HepG2 (cell line): Measurements from ENCODE around the gene MICALL2. TPM values are rescaled to one million over a fixed set of nuclear protein-coding genes. Genes with fewer than 3 reads are reported as not detected.
A peak's percentile ranks its signal among the peaks of the same experiment; 100 is the strongest.

Source experiments
- ATAC-seq: fragments of 200-7000 bp; cut with Tn5 transposase; 3 replicates; pipeline ENCODE4 v1.9.1; 2020; ENCODE audit warnings: mild to moderate bottlenecking, moderate library complexity
- BruUV-seq: library from RNA; stranded (reverse); fragments of 400-500 nt; replicated peaks from 2 replicates; lab custom pipeline; 2021; lab: Mats Ljungman, UMichigan
- CTCF ChIA-PET: fragments of 300-600 bp; formaldehyde crosslinking; extraction: SDS; loops from one replicate; lab custom pipeline; 2021; ENCODE audit warnings: low total read pairs, inconsistent platforms, low intra/inter-chr PET ratio; lab: Yijun Ruan, JAX
- POLR2A ChIA-PET: fragments of 350-600 bp; sonication (Branson Sonifier 250); formaldehyde crosslinking; loops from one replicate; lab custom pipeline; 2020; ENCODE audit warnings: antibody characterized with exemption, inconsistent platforms; lab: Yijun Ruan, JAX
- DNase-seq: peaks from one replicate; pipeline ENCODE4 v3.0.0-alpha.2; 2015; ENCODE audit warnings: low spot score
- FAIRE-seq: peaks from 3 replicates; lab custom pipeline; 2011; peaks lifted over from hg19 to GRCh38; lab: Jason Lieb, UNC
- H2AFZ ChIP-seq: one replicate; pipeline ENCODE4 v1.6.1; 2011; ENCODE audit warnings: low read length, inconsistent platforms
- H3K27ac ChIP-seq: fragments of 300-600 bp; 3 replicates; pipeline ENCODE4 v1.8.0; 2011; ENCODE audit warnings: mixed run types, mild to moderate bottlenecking, mixed read lengths, low read length, inconsistent platforms; ENCODE audit not compliant: insufficient read depth; ENCODE audit errors: extremely low read length
- H3K27me3 ChIP-seq, 2 experiments: fragments of 200-600 bp in 1 of 2; 2 replicates in 1 of 2; 3 replicates in 1 of 2; pipeline versions ENCODE4 v1.6.0 to v1.8.0; 2011; ENCODE audit warnings: low read length in 2 of 2, mild to moderate bottlenecking in 2 of 2, moderate library complexity in 2 of 2, inconsistent platforms in 1 of 2; ENCODE audit not compliant: insufficient read depth in 2 of 2, control insufficient read depth in 1 of 2
- H3K36me3 ChIP-seq, 2 experiments: fragments of 200-600 bp in 1 of 2; replicated peaks in 1 of 2; 2 replicates in 1 of 2; 3 replicates in 1 of 2; pipeline versions ENCODE4 v1.5.1 to v1.8.0; 2011; ENCODE audit warnings: low read length in 2 of 2, inconsistent platforms in 1 of 2; ENCODE audit not compliant: insufficient read depth in 2 of 2, control insufficient read depth in 1 of 2
- H3K4me1 ChIP-seq: 2 replicates; pipeline ENCODE4 v1.5.1; 2012; ENCODE audit warnings: low read length, inconsistent platforms; ENCODE audit not compliant: insufficient read depth
- H3K4me2 ChIP-seq: 2 replicates; pipeline ENCODE4 v1.6.0; 2011; ENCODE audit warnings: low read depth, low read length, inconsistent platforms
- H3K4me3 ChIP-seq, 3 experiments: fragments of 200-600 bp in 1 of 3; sonication (generic), shearing (Covaris generic) in 1 of 3; replicated peaks in 1 of 3; 2 replicates each; pipeline ENCODE4 v1.5.1; 2011 to 2016; ENCODE audit warnings: low read length in 3 of 3, inconsistent platforms in 2 of 3, low read depth in 2 of 3, mild to moderate bottlenecking in 2 of 3, control low read depth in 1 of 3, mixed read lengths in 1 of 3; ENCODE audit not compliant: insufficient read depth in 1 of 3
- H3K79me2 ChIP-seq: one replicate; pipeline ENCODE4 v1.6.1; 2011; ENCODE audit warnings: low read length, inconsistent platforms; ENCODE audit not compliant: insufficient read depth
- H3K9ac ChIP-seq: 2 replicates; pipeline ENCODE4 v1.6.0; 2011; ENCODE audit warnings: mild to moderate bottlenecking, low read depth, low read length, inconsistent platforms; ENCODE audit not compliant: insufficient read depth
- H3K9me3 ChIP-seq: 2 replicates; pipeline ENCODE4 v1.5.1; 2012; ENCODE audit warnings: mild to moderate bottlenecking, low read length
- H4K20me1 ChIP-seq: 2 replicates; pipeline ENCODE4 v1.6.0; 2011; ENCODE audit warnings: inconsistent platforms, mild to moderate bottlenecking, low read length, moderate library complexity; ENCODE audit not compliant: insufficient read depth
- ARID4A ChIP-seq: sonication (generic); formaldehyde crosslinking; IDR thresholded peaks from 2 replicates; pipeline ENCODE4 v1.5.0; 2020; ENCODE audit warnings: mild to moderate bottlenecking, missing genetic modification reagents, borderline replicate concordance
- CHD4 ChIP-seq: fragments of 200-600 bp; sonication (generic); IDR thresholded peaks from 2 replicates; pipeline ENCODE4 v1.7.0; 2017; ENCODE audit warnings: mild to moderate bottlenecking, low read length, borderline replicate concordance
- HNF4G ChIP-seq, 2 experiments: sonication (generic) in 1 of 2; formaldehyde crosslinking in 1 of 2; IDR thresholded peaks; 2 replicates each; pipeline versions ENCODE4 v1.4.0 to v1.6.1; 2011 to 2020; ENCODE audit warnings: borderline replicate concordance in 2 of 2, low read depth in 2 of 2, mild to moderate bottlenecking in 2 of 2, low read length in 1 of 2, missing genetic modification reagents in 1 of 2, moderate library complexity in 1 of 2
- MYC ChIP-seq: sonication (generic); formaldehyde crosslinking; IDR thresholded peaks from 2 replicates; pipeline ENCODE4 v1.9.0; 2021; ENCODE audit warnings: missing genetic modification reagents, borderline replicate concordance
- PHF21A ChIP-seq: sonication (generic); formaldehyde crosslinking; IDR thresholded peaks from 2 replicates; pipeline ENCODE4 v1.5.0; 2020; ENCODE audit warnings: mild to moderate bottlenecking, missing genetic modification reagents
- SP4 ChIP-seq: sonication (generic); formaldehyde crosslinking; IDR thresholded peaks from 2 replicates; pipeline ENCODE4 v1.8.1; 2023; ENCODE audit warnings: mild to moderate bottlenecking, missing genetic modification reagents
- ZNF121 ChIP-seq: sonication (generic); formaldehyde crosslinking; IDR thresholded peaks from 2 replicates; pipeline ENCODE4 v1.5.0; 2020; ENCODE audit warnings: mild to moderate bottlenecking, missing genetic modification reagents
- ZNF333 ChIP-seq: sonication (generic); formaldehyde crosslinking; IDR thresholded peaks from 2 replicates; pipeline ENCODE4 v1.4.0; 2020; ENCODE audit warnings: mild to moderate bottlenecking, missing genetic modification reagents, borderline replicate concordance
- ZNF430 ChIP-seq: sonication (generic); formaldehyde crosslinking; IDR thresholded peaks from 2 replicates; pipeline ENCODE4 v1.9.0; 2021; ENCODE audit warnings: mild to moderate bottlenecking, missing genetic modification reagents
- ZSCAN22 ChIP-seq: sonication (generic); formaldehyde crosslinking; IDR thresholded peaks from 2 replicates; pipeline ENCODE4 v1.4.0; 2020; ENCODE audit warnings: mild to moderate bottlenecking, missing genetic modification reagents
- ZSCAN31 ChIP-seq: sonication (generic); formaldehyde crosslinking; IDR thresholded peaks from 2 replicates; pipeline ENCODE4 v1.5.0; 2020; ENCODE audit warnings: low read depth, mild to moderate bottlenecking, missing genetic modification reagents
- WGBS: methylation state at CpG from one replicate; pipeline ENCODE4 v1.1.6; 2017; ENCODE audit warnings: low lambda C conversion rate; 5-methylcytosine and 5-hydroxymethylcytosine counted together
- in situ Hi-C: cut with HindIII; loops from 2 replicates; pipeline ENCODE4 v1.10.0; 2017; ENCODE audit warnings: low pct_unique_long_range_greater_than_20kb; ENCODE audit not compliant: extremely low pct_ligation_motif_present
- intact Hi-C: fragments of 100-400 bp; cut with micrococcal nuclease; formaldehyde crosslinking; loops from one replicate; pipeline ENCODE4 v1.10.0; 2022; ENCODE audit not compliant: unreplicated experiment
- polyA plus RNA-seq, 8 experiments: library from polyadenylated mRNA; depleted of rRNA in 3 of 8; stranded (reverse) in 7 of 8; unstranded in 1 of 8; fragments of >200 nt; fragmentation: Illumina TruSeq in 4 of 8; extraction: Trizol in 4 of 8; gene quantifications; 2 replicates each; pipeline versions ENCODE4 v1.2.1 to v1.2.3, GENCODE V29; 2011 to 2016; ENCODE audit warnings: low read depth in 4 of 8, missing spikeins in 1 of 8, mixed read lengths in 1 of 8; ENCODE audit not compliant: insufficient read depth in 1 of 8
- total RNA-seq, 5 experiments: library from RNA; depleted of rRNA; stranded (reverse); fragments of >200 nt; fragmentation: Illumina TruSeq; extraction: Trizol; gene quantifications; 2 replicates each; pipeline ENCODE4 v1.2.3, GENCODE V29; 2016; ENCODE audit warnings: low read depth in 1 of 5
- TF ChIP-seq, protein P1 (sequence below): IDR thresholded peaks from 2 replicates; pipeline ENCODE4 v1.6.1; 2012; ENCODE audit warnings: inconsistent platforms
- TF ChIP-seq, protein P2 (sequence below): sonication (generic); formaldehyde crosslinking; IDR thresholded peaks from 2 replicates; pipeline ENCODE4 v1.5.0; 2020; ENCODE audit warnings: mild to moderate bottlenecking, missing genetic modification reagents

Gene MICALL2
- total and polyA plus RNA-seq, 2 of the 13 experiments (the other 11 are each of a cell fraction or from before 2014, with no cell fraction given): 5.8 to 12.4 TPM

DNA sequence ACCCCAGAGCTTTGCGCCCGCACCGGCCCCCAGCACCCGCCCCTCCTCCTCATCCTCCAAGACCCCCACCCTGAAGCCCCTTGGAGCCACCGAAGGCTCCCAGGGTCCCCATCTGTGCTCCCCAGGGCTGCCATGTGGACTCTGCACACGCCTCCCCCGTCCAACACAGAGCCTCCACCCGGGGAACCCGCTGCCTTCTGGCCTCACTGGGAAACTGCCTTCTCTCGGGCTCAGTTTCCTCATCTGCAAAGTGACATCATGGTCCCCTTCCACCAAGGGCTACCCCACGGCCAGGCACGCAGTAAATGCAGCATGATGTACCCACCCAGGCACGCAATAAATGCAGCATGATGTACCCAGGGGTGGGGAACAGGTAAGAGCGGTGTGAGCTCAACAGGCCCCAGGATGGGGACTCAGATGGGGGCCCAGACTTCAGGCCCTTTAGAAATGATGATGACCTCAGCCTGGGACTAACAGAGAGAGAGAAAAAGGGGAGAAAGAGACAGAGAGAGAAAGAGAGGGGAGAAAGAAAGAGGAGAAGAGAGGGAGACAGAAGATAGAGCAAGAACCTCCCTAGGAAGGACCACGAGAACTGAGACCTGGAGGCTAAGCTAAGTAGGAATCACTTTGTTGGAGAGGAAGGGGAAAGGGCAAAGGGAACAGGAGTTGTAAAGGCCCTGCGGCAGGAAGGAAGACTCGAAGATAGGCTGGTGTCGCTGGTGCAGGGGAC lies 2.5 kb upstream of the MICALL2 start:
- no peak overlapping the region for H2AFZ ChIP-seq
- ChIA-PET POLR2A (interaction anchor here (1.8 kb wide), 1 partner anchor 10 kb away, joined by 9 read pairs; no protein-coding TSS in a partner anchor), CTCF (no interaction called here)
- intact Hi-C loops (loop anchor here (2.0 kb wide), 1 partner anchor 69 kb away; the partner anchor contains the start of gene MAFK), in situ Hi-C loops (no loop called here)
- H3K27ac ChIP-seq: peak overlapping the region; percentile 77
- peaks cover 65% of the 10 kb centered on the region for H3K4me1 ChIP-seq
- peak overlapping the region in 2 of 3 experiments; percentile 32 to 84; a peak in 3 of 6 replicates for H3K4me3 ChIP-seq
- WGBS: 32% methylated on average over 14 of the region's 18 CpGs
- BruUV-seq: no TSS peak
- ATAC-seq (no peak), FAIRE-seq (no peak), DNase-seq (no peak)
- H3K9ac ChIP-seq: peak overlapping the region; percentile 62
- H3K9me3 ChIP-seq: no peaks in the 10 kb centered on the region
- peaks cover 17% of the 10 kb centered on the region for H3K79me2 ChIP-seq
- no peaks in the 10 kb centered on the region for H3K36me3 ChIP-seq
- no peaks in the 10 kb centered on the region for H4K20me1 ChIP-seq
- H3K4me2 ChIP-seq: peak overlapping the region; percentile 93
- H3K27me3 ChIP-seq: no peaks in the 10 kb centered on the region
- TF ChIP-seq ZNF333 (CRISPR knock-in tag) (0 out of 2 replicates have a peak, but pooled peaks have one; percentile 13), ZNF121 (CRISPR knock-in tag) (0 out of 2 replicates have a peak, but pooled peaks have one; percentile 1), MYC (0 out of 2 replicates have a peak, but pooled peaks have one; percentile 43), SP4 (CRISPR knock-in tag) (0 out of 2 replicates have a peak, but pooled peaks have one; percentile 44), ZNF430 (0 out of 2 replicates have a peak, but pooled peaks have one; percentile 9), ZSCAN31 (CRISPR knock-in tag) (no peak), CHD4 (peak; percentile 58; the same call in 1 of the 2 replicates), ZSCAN22 (CRISPR knock-in tag) (peak; percentile 68; the same call in 1 of the 2 replicates), PHF21A (CRISPR knock-in tag) (no peak), ARID4A (no peak), HNF4G (IDR thresholded peaks at IDR 0.05; ENCODE audit: borderline replicate concordance, low read depth, low read length) (no peak), HNF4G (CRISPR knock-in tag; IDR thresholded peaks at IDR 0.05; ENCODE audit: borderline replicate concordance, low read depth) (0 out of 2 replicates have a peak, but pooled peaks have one; percentile 2)
- TF ChIP-seq, protein P1, sequence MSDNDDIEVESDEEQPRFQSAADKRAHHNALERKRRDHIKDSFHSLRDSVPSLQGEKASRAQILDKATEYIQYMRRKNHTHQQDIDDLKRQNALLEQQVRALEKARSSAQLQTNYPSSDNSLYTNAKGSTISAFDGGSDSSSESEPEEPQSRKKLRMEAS: no peak
- TF ChIP-seq, protein P2, sequence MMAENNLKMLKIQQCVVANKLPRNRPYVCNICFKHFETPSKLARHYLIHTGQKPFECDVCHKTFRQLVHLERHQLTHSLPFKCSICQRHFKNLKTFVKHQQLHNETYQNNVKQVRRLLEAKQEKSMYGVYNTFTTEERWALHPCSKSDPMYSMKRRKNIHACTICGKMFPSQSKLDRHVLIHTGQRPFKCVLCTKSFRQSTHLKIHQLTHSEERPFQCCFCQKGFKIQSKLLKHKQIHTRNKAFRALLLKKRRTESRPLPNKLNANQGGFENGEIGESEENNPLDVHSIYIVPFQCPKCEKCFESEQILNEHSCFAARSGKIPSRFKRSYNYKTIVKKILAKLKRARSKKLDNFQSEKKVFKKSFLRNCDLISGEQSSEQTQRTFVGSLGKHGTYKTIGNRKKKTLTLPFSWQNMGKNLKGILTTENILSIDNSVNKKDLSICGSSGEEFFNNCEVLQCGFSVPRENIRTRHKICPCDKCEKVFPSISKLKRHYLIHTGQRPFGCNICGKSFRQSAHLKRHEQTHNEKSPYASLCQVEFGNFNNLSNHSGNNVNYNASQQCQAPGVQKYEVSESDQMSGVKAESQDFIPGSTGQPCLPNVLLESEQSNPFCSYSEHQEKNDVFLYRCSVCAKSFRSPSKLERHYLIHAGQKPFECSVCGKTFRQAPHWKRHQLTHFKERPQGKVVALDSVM (CRISPR knock-in tag): peak; percentile 73
